Spleen (tissue), 11 donors: Measurements from ENCODE around the gene NLRP6. TPM values are rescaled to one million over a fixed set of nuclear protein-coding genes. Genes with fewer than 3 reads are reported as not detected.
"Not testable (repeated sequence)": the region's sequence is repeated elsewhere in the genome, so short reads cannot be mapped to it uniquely, and the experiment has no call there.

Experiments
- DNase-seq: peaks from one replicate; pipeline ENCODE4 v3.0.0-alpha.2; 2020
- H3K27ac ChIP-seq, 8 donors: fragments of 200-600 bp; sonication (generic) in 7 of 8; 1 replicate in 4 of 8; 2 replicates in 4 of 8; pipeline versions ENCODE4 v1.5.0 to v1.8.0; 2016 to 2021; ENCODE audit warnings: inconsistent platforms in 4 of 8, mild to moderate bottlenecking in 4 of 8, moderate library complexity in 1 of 8
- H3K27me3 ChIP-seq, 7 donors: fragments of 200-600 bp; sonication (generic) in 6 of 7; replicated peaks in 1 of 7; 1 replicate in 4 of 7; 2 replicates in 3 of 7; pipeline versions ENCODE4 v1.5.0 to v1.8.0; 2016 to 2021; ENCODE audit warnings: inconsistent platforms in 3 of 7, mild to moderate bottlenecking in 1 of 7
- H3K36me3 ChIP-seq, 6 donors: fragments of 200-600 bp; sonication (generic) in 5 of 6; 1 replicate in 4 of 6; 2 replicates in 2 of 6; pipeline versions ENCODE4 v1.5.0 to v1.8.0; 2016 to 2021; ENCODE audit warnings: inconsistent platforms in 2 of 6
- H3K4me1 ChIP-seq, 6 donors: fragments of 200-600 bp; sonication (generic) in 5 of 6; 1 replicate in 3 of 6; 2 replicates in 3 of 6; pipeline versions ENCODE4 v1.5.0 to v1.8.0; 2016 to 2021; ENCODE audit warnings: inconsistent platforms in 3 of 6
- H3K4me3 ChIP-seq, 8 donors: fragments of 200-600 bp; sonication (generic) in 7 of 8; 1 replicate in 4 of 8; 2 replicates in 4 of 8; pipeline versions ENCODE4 v1.5.0 to v1.8.0; 2016 to 2021; ENCODE audit warnings: inconsistent platforms in 4 of 8, mild to moderate bottlenecking in 4 of 8, moderate library complexity in 2 of 8
- H3K9me3 ChIP-seq, 8 donors: fragments of 200-600 bp; sonication (generic) in 7 of 8; 1 replicate in 4 of 8; 2 replicates in 4 of 8; pipeline versions ENCODE4 v1.5.0 to v1.8.0; 2016 to 2021; ENCODE audit warnings: inconsistent platforms in 4 of 8
- POLR2A ChIP-seq, 3 donors: fragments of 450-650 bp; IDR thresholded peaks; one replicate each; pipeline ENCODE4 v1.5.1; 2017; ENCODE audit warnings: antibody characterized with exemption in 3 of 3, mild to moderate bottlenecking in 1 of 3
- POLR2AphosphoS5 ChIP-seq, 3 donors: sonication (generic); formaldehyde crosslinking; IDR thresholded peaks; one replicate each; pipeline ENCODE4 v1.5.1; 2017; ENCODE audit warnings: antibody characterized with exemption in 3 of 3
- WGBS, 5 donors: extraction: QIAGEN DNeasy Blood & Tissue Kit in 3 of 5; methylation state at CpG; one replicate each; pipeline versions ENCODE4 v1.1.5 to v1.1.7; 2013 to 2018; 5-methylcytosine and 5-hydroxymethylcytosine counted together
- intact Hi-C: fragments of 100-400 bp; cut with DNase I; formaldehyde crosslinking; loops from one replicate; pipeline ENCODE4 v1.15.0; 2023; ENCODE audit warnings: low total_unique reads
- polyA plus RNA-seq, 3 donors: library from polyadenylated mRNA; stranded (reverse); fragments of 200-250 nt; gene quantifications; one replicate each; pipeline ENCODE4 v1.2.1, GENCODE V29; 2013
- total RNA-seq, 7 donors: library from RNA; depleted of rRNA in 3 of 7; stranded (reverse); fragments of >200 nt in 3 of 7; fragmentation: NEBNext Ultra II Directional in 4 of 7; extraction: Animal tissue kit (Norgen Biotek cat#: 25700) in 4 of 7; gene quantifications; one replicate each; pipeline versions ENCODE4 v1.1.0 to v1.2.1, GENCODE V29; 2016 to 2021
- TF ChIP-seq, protein P1 (sequence below), 11 experiments: fragments of 200-600 bp in 7 of 11; fragments of 450-650 bp in 4 of 11; sonication (generic) in 4 of 11; IDR thresholded peaks in 8 of 11; conservative IDR thresholded peaks in 3 of 11; 1 replicate in 7 of 11; 2 replicates in 4 of 11; pipeline versions ENCODE4 v1.4.0 to v1.8.0; 2016 to 2021; ENCODE audit warnings: antibody characterized with exemption in 11 of 11, inconsistent platforms in 4 of 11, mild to moderate bottlenecking in 1 of 11
- donor health status: healthy with polysubstance abuse.
- donor health status: DM: no; HTN: no; CAD: no; lungs with moderate emphysema.
- donor health status: DM: no; HTN: no; CAD: no.
- donor health status: Bipolar disorder and iron deficiency.
- donor health status: healthy.
- donor health status: DM: no; HTN: no; CAD: no.
- donor health status: DM: yes; HTN: yes; CAD: no.

The NLRP6 gene
- total and polyA plus RNA-seq, 10 donors = 0.15 to 30.9 (median 5.8) TPM

DNA sequence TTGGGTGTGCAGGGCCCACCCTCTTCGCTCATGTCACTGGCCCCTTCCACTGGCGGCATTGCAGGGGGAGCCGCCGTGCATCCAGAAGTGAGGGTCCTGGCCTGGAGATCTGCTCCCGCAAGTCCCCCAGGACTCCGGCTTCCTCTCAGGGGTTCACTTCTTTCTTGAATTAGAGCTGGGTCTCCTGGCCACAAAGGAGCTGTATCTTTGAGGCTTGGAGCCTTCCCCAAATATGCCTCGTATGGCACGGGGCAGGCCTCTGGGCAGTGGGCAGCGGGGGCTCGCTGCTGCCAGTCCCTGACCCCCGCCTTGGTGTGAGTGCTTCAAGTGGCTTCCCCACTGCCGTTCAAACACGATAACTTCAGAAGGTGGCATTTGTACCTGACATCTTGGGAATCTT, 49.8 kb downstream of the NLRP6 start:
- H3K9me3 ChIP-seq = no peaks in the 10 kb centered on the region
- H3K36me3 ChIP-seq = peaks cover 0 to 19% (median 0%) of the 10 kb centered on the region in 6 donors
- peak; percentile 74 for DNase-seq
- no peak for TF ChIP-seq POLR2AphosphoS5 (IDR thresholded peaks at IDR 0.05)
- no peak for TF ChIP-seq POLR2A (IDR thresholded peaks at IDR 0.05)
- TF ChIP-seq, protein P1, sequence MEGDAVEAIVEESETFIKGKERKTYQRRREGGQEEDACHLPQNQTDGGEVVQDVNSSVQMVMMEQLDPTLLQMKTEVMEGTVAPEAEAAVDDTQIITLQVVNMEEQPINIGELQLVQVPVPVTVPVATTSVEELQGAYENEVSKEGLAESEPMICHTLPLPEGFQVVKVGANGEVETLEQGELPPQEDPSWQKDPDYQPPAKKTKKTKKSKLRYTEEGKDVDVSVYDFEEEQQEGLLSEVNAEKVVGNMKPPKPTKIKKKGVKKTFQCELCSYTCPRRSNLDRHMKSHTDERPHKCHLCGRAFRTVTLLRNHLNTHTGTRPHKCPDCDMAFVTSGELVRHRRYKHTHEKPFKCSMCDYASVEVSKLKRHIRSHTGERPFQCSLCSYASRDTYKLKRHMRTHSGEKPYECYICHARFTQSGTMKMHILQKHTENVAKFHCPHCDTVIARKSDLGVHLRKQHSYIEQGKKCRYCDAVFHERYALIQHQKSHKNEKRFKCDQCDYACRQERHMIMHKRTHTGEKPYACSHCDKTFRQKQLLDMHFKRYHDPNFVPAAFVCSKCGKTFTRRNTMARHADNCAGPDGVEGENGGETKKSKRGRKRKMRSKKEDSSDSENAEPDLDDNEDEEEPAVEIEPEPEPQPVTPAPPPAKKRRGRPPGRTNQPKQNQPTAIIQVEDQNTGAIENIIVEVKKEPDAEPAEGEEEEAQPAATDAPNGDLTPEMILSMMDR (IDR thresholded peaks at IDR 0.05 in 8 of 11, conservative IDR thresholded peaks at IDR 0.05 in 3 of 11) = no peak
- peak overlapping the region in 3 of 8 donors; percentile 19 to 53 (median 31) for H3K4me3 ChIP-seq
- peak overlapping the region; percentile 94 to 99 (median 97) for H3K27ac ChIP-seq
- H3K4me1 ChIP-seq = peaks cover 41 to 97% (median 76%) of the 10 kb centered on the region in 6 donors
- WGBS, 5 donors = 91 to 96% (median 93%) methylated on average over 13 of the region's 13 CpGs
- no peaks in the 10 kb centered on the region for H3K27me3 ChIP-seq
- intact Hi-C loops = no loop called here

- peak; percentile 51 for DNase-seq
- H3K27me3 ChIP-seq, H3K4me3 ChIP-seq, H3K9me3 ChIP-seq, intact Hi-C loops: not testable (repeated sequence)
- Histone ChIP-seq H3K27ac (peak overlapping the region in 7 of 8 donors; percentile 96 to 99 (median 97)), H3K4me1 (peaks cover 41 to 94% (median 74%) of the 10 kb centered on the region in 6 donors), H3K36me3 (peaks cover 0 to 19% (median 0%) of the 10 kb centered on the region in 6 donors)
- 81 to 95% (median 90%) methylated on average over 15 of the region's 15 CpGs for WGBS, 5 donors
Observed at GRCh38 chr11:328516-329100, 50.4 kb downstream of the NLRP6 start.

- TF ChIP-seq, protein P1 (IDR thresholded peaks at IDR 0.05 in 8 of 11, conservative IDR thresholded peaks at IDR 0.05 in 3 of 11) = no peak
- TF ChIP-seq POLR2A (IDR thresholded peaks at IDR 0.05) (no peak), POLR2AphosphoS5 (IDR thresholded peaks at IDR 0.05) (no peak)
- no peak overlapping the region for H3K4me3 ChIP-seq
- peaks cover 0 to 19% (median 0%) of the 10 kb centered on the region in 6 donors for H3K36me3 ChIP-seq
- no peaks in the 10 kb centered on the region for H3K9me3 ChIP-seq
- no peaks in the 10 kb centered on the region for H3K27me3 ChIP-seq
- peak overlapping the region in 5 of 8 donors; percentile 12 to 99 (median 97) for H3K27ac ChIP-seq
- peak; percentile 6 for DNase-seq
- peaks cover 41 to 81% (median 65%) of the 10 kb centered on the region in 6 donors for H3K4me1 ChIP-seq
- 91 to 97% (median 95%) methylated on average over 2 of the region's 2 CpGs for WGBS, 5 donors
- intact Hi-C loops = no loop called here
Observed at GRCh38 chr11:329886-330253, 51.7 kb downstream of the NLRP6 start.

DNA sequence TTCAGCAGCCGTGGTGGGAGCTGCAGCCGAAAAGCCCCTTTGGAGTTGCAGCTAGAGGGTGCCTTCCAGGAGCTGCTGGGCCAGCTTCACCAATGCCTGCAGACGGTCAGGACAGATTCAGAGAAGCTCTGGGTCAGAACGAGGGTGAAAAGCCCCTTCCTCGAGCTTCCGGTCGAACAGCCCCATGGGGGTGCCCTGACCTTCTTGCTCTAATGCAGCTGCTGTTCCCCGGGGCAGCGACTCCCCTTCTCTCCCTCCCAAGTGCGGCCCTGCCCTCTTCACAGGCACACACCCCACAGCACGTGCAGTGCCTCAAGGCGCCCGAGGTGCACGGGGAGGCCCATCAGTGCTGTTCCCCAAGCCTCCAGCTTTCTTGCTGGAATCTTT, 52.1 kb downstream of the NLRP6 start:
- WGBS, 5 donors = 69 to 83% (median 72%) methylated on average over 14 of the region's 14 CpGs
- Histone ChIP-seq H3K27me3 (no peaks in the 10 kb centered on the region), H3K9me3 (no peaks in the 10 kb centered on the region), H3K4me1 (peaks cover 41 to 80% (median 65%) of the 10 kb centered on the region in 6 donors), H3K36me3 (peaks cover 0 to 19% (median 0%) of the 10 kb centered on the region in 6 donors), H3K27ac (peak overlapping the region in 5 of 8 donors; percentile 12 to 99 (median 97)), H3K4me3 (no peak overlapping the region)
- DNase-seq = peak; percentile 82
- TF ChIP-seq POLR2AphosphoS5 (IDR thresholded peaks at IDR 0.05) (no peak), POLR2A (IDR thresholded peaks at IDR 0.05) (no peak)
- TF ChIP-seq, protein P1 (IDR thresholded peaks at IDR 0.05 in 8 of 11, conservative IDR thresholded peaks at IDR 0.05 in 3 of 11) = no peak
- intact Hi-C loops = no loop called here
